OCI-LY1 (cell line): ENCODE measurements around the gene ABCA4.

Experiments used
- CTCF ChIP-seq: fragments of 200-600 bp; sonication (generic), shearing (Covaris generic); IDR thresholded peaks from 2 replicates; pipeline ENCODE4 v1.5.1; 2017; ENCODE audit warnings: mild to moderate bottlenecking, antibody characterized with exemption, low read length, moderate library complexity, mixed read lengths
- EZH2 ChIP-seq: fragments of 200-600 bp; sonication (generic), shearing (Covaris generic); IDR thresholded peaks from 2 replicates; pipeline ENCODE4 v1.8.0; 2017; ENCODE audit warnings: borderline replicate concordance, mixed run types, mild to moderate bottlenecking, antibody characterized with exemption, low read length, moderate library complexity, mixed read lengths

DNA sequence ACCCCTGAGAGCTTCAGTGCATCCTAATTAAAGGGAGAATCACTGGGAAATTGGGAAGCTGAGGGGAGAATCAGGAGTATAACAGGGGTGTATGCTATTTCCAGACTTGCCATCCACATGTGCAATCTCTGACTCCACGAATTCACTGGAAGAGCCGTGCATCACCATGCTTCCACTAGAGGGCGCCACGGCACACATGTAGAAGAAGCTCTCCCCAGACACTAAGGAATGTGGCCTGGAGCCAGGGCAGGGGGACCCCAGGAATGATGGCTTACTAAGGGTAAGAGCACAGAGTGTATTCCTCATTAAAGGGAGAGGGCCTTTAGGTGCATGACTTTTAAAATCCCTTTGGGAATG is 81.5 kb downstream of the ABCA4 start:
- peak; percentile 92 for TF ChIP-seq CTCF
- no peak for TF ChIP-seq EZH2
